NT2/D1 (cell line): Measurements from ENCODE around the gene GRK5.

Experiments
- DNase-seq: peaks from one replicate; pipeline ENCODE4 v3.0.0-alpha.2; 2011; ENCODE audit warnings: low read depth, low spot score
- H3K27me3 ChIP-seq: 2 replicates; pipeline ENCODE4 v1.6.0; 2011; ENCODE audit warnings: mild to moderate bottlenecking; ENCODE audit not compliant: insufficient read length, insufficient read depth
- H3K36me3 ChIP-seq: 2 replicates; pipeline ENCODE4 v1.6.1; 2011; ENCODE audit warnings: mild to moderate bottlenecking, low read length, mixed read lengths; ENCODE audit not compliant: insufficient read depth, insufficient read length
- H3K4me1 ChIP-seq: 2 replicates; pipeline ENCODE4 v1.5.1; 2011; ENCODE audit not compliant: insufficient read depth, insufficient read length
- H3K4me3 ChIP-seq: 2 replicates; pipeline ENCODE4 v1.5.1; 2011; ENCODE audit warnings: low read depth; ENCODE audit not compliant: insufficient read length
- H3K9ac ChIP-seq: 2 replicates; pipeline ENCODE4 v1.6.0; 2011; ENCODE audit warnings: low read depth; ENCODE audit not compliant: insufficient read length
- H3K9me3 ChIP-seq: 2 replicates; pipeline ENCODE4 v1.5.1; 2011; ENCODE audit warnings: mild to moderate bottlenecking, low read length; ENCODE audit not compliant: insufficient read depth
- SUZ12 ChIP-seq: IDR thresholded peaks from 2 replicates; pipeline ENCODE4 v1.6.1; 2011; ENCODE audit not compliant: insufficient read length, insufficient read depth; ENCODE audit errors: extremely low read depth
- YY1 ChIP-seq: IDR thresholded peaks from 2 replicates; pipeline ENCODE4 v1.6.1; 2011; ENCODE audit not compliant: insufficient read length, insufficient read depth
- ZNF274 ChIP-seq: IDR thresholded peaks from 2 replicates; pipeline ENCODE4 v1.6.1; 2011; ENCODE audit warnings: mild to moderate bottlenecking, low read depth, low read length

GRK5 gene

GRCh38 chr10:119201233-119201632, 6.1 kb upstream of the GRK5 start:
- Histone ChIP-seq H3K4me3 (no peak overlapping the region), H3K4me1 (no peaks in the 10 kb centered on the region), H3K36me3 (no peaks in the 10 kb centered on the region), H3K27me3 (peaks cover 3% of the 10 kb centered on the region), H3K9ac (no peak overlapping the region), H3K9me3 (no peaks in the 10 kb centered on the region)
- no peak for DNase-seq
- no peak for TF ChIP-seq ZNF274
- TF ChIP-seq SUZ12: no peak
- TF ChIP-seq YY1: no peak

- DNase-seq: no peak
- TF ChIP-seq SUZ12: no peak
- no peak for TF ChIP-seq ZNF274
- TF ChIP-seq YY1: no peak
These were observed 4.4 kb upstream of the GRK5 start for GRCh38 chr10:119203006-119203405.

GRCh38 chr10:119205894-119206602, 1.3 kb upstream of the GRK5 start:
- Histone ChIP-seq H3K4me3 (no peak overlapping the region), H3K27me3 (peaks cover 16% of the 10 kb centered on the region), H3K9ac (peak overlapping the region; percentile 56), H3K4me1 (no peaks in the 10 kb centered on the region), H3K36me3 (no peaks in the 10 kb centered on the region), H3K9me3 (no peaks in the 10 kb centered on the region)
- TF ChIP-seq SUZ12: no peak
- no peak for TF ChIP-seq ZNF274
- TF ChIP-seq YY1: no peak
- no peak for DNase-seq

More at GRCh38 chr10:119203006-119203405, 4.4 kb upstream of the GRK5 start:
- H3K9me3 ChIP-seq: no peaks in the 10 kb centered on the region
- H3K4me3 ChIP-seq: no peak overlapping the region
- no peaks in the 10 kb centered on the region for H3K4me1 ChIP-seq
- H3K9ac ChIP-seq: no peak overlapping the region
- H3K36me3 ChIP-seq: no peaks in the 10 kb centered on the region
- peaks cover 7% of the 10 kb centered on the region for H3K27me3 ChIP-seq

GRCh38 chr10:119206603-119207365, 587 bp upstream of the GRK5 start:
- peak overlapping the region; percentile 74 for H3K9ac ChIP-seq
- H3K4me1 ChIP-seq: no peaks in the 10 kb centered on the region
- H3K4me3 ChIP-seq: peak overlapping the region; percentile 61
- no peaks in the 10 kb centered on the region for H3K9me3 ChIP-seq
- TF ChIP-seq YY1 (no peak), ZNF274 (no peak), SUZ12 (no peak)
- peaks cover 16% of the 10 kb centered on the region for H3K27me3 ChIP-seq
- no peak for DNase-seq
- H3K36me3 ChIP-seq: no peaks in the 10 kb centered on the region

GRCh38 chr10:119207713-119208552, 562 bp downstream of the GRK5 start:
- no peak for DNase-seq
- Histone ChIP-seq H3K4me1 (no peaks in the 10 kb centered on the region), H3K9me3 (no peaks in the 10 kb centered on the region), H3K9ac (peak overlapping the region; percentile 76), H3K36me3 (no peaks in the 10 kb centered on the region), H3K4me3 (peak overlapping the region; percentile 71), H3K27me3 (peaks cover 16% of the 10 kb centered on the region)
- TF ChIP-seq SUZ12: no peak
- no peak for TF ChIP-seq ZNF274
- TF ChIP-seq YY1: no peak

GRCh38 chr10:119208553-119208940, 1.2 kb downstream of the GRK5 start:
- TF ChIP-seq SUZ12 (no peak), YY1 (no peak)
- Histone ChIP-seq H3K36me3 (no peaks in the 10 kb centered on the region), H3K4me1 (no peaks in the 10 kb centered on the region), H3K27me3 (peaks cover 16% of the 10 kb centered on the region), H3K9me3 (no peaks in the 10 kb centered on the region), H3K4me3 (peak overlapping the region; percentile 71), H3K9ac (no peak overlapping the region)
- DNase-seq: no peak
